WERI-Rb-1 (cell line): ENCODE data around the gene SH2D7.
"Not testable (repeated sequence)": the region's sequence is repeated elsewhere in the genome, so short reads cannot be mapped to it uniquely, and the experiment has no call there.

Experiments used
- DNase-seq: peaks from one replicate; pipeline ENCODE4 v3.0.0-alpha.2; 2020
- H3K27ac ChIP-seq: fragments of 250-450 bp; sonication (Bioruptor Pico); 2 replicates; pipeline ENCODE4 v1.5.1; 2020; ENCODE audit warnings: mild to moderate bottlenecking, moderate library complexity
- H3K27me3 ChIP-seq: fragments of 250-450 bp; sonication (Bioruptor Pico); 2 replicates; pipeline ENCODE4 v1.5.1; 2021; ENCODE audit warnings: mild to moderate bottlenecking, low read depth, moderate library complexity; ENCODE audit not compliant: insufficient read depth, severe bottlenecking
- H3K36me3 ChIP-seq: fragments of 250-450 bp; sonication (Bioruptor Pico); 2 replicates; pipeline ENCODE4 v1.5.1; 2020; ENCODE audit warnings: mild to moderate bottlenecking, moderate library complexity
- H3K4me3 ChIP-seq: 2 replicates; pipeline ENCODE4 v1.5.1; 2011; ENCODE audit warnings: low read depth, mild to moderate bottlenecking, control low read depth, low read length
- H3K9me3 ChIP-seq: fragments of 250-450 bp; sonication (Bioruptor Pico); 2 replicates; pipeline ENCODE4 v1.5.1; 2021; ENCODE audit warnings: mild to moderate bottlenecking, moderate library complexity; ENCODE audit not compliant: severe bottlenecking
- CTCF ChIP-seq: IDR thresholded peaks from 2 replicates; pipeline ENCODE4 v1.5.1; 2011; ENCODE audit warnings: low read depth, mild to moderate bottlenecking, control low read depth, inconsistent platforms, low read length

Gene SH2D7

GRCh38 chr15:78149805-78150751, 57.7 kb downstream of the SH2D7 start:
- peak; percentile 22 for DNase-seq
- peak overlapping the region; percentile 58 for H3K27ac ChIP-seq
- H3K36me3 ChIP-seq, result peaks cover 4% of the 10 kb centered on the region
- no peaks in the 10 kb centered on the region for H3K27me3 ChIP-seq
- peak overlapping the region; percentile 48 for H3K4me3 ChIP-seq
- no peaks in the 10 kb centered on the region for H3K9me3 ChIP-seq
- no peak for TF ChIP-seq CTCF

GRCh38 chr15:78151075-78151474, 58.7 kb downstream of the SH2D7 start:
- not testable (repeated sequence) for H3K36me3 ChIP-seq, H3K27me3 ChIP-seq, H3K9me3 ChIP-seq, H3K27ac ChIP-seq, DNase-seq, H3K4me3 ChIP-seq
